Mesenchymal stem cell (in vitro differentiated cells and primary cell): ENCODE results near the gene KCTD6.
A peak's percentile ranks its signal among the peaks of the same experiment; 100 is the strongest.

Source experiments
- DNase-seq: peaks from one replicate; pipeline ENCODE4 v3.0.0-alpha.2; 2013
- H2AFZ ChIP-seq: one replicate; pipeline ENCODE4 v1.6.1; 2013; ENCODE audit warnings: low read depth, mild to moderate bottlenecking, control low read depth, inconsistent platforms, low read length, moderate library complexity
- H2AK5ac ChIP-seq: 2 replicates; pipeline ENCODE4 v1.6.1; 2013; ENCODE audit warnings: low read length, moderate library complexity, mild to moderate bottlenecking, inconsistent platforms; ENCODE audit not compliant: severe bottlenecking
- H2BK120ac ChIP-seq: one replicate; pipeline ENCODE4 v1.6.1; 2013; ENCODE audit warnings: low read depth, mild to moderate bottlenecking, inconsistent platforms, low read length, moderate library complexity
- H2BK12ac ChIP-seq, 2 experiments: one replicate each; pipeline ENCODE4 v1.6.1; 2013; ENCODE audit warnings: inconsistent platforms in 2 of 2, low read length in 2 of 2, mild to moderate bottlenecking in 2 of 2, moderate library complexity in 2 of 2, control low read depth in 1 of 2
- H2BK15ac ChIP-seq: one replicate; pipeline ENCODE4 v1.6.1; 2013; ENCODE audit warnings: mild to moderate bottlenecking, low read depth, inconsistent platforms; ENCODE audit not compliant: poor library complexity, severe bottlenecking
- H2BK5ac ChIP-seq: 2 replicates; pipeline ENCODE4 v1.6.1; 2013; ENCODE audit warnings: low read depth, mild to moderate bottlenecking, low read length, control low read depth, inconsistent platforms; ENCODE audit not compliant: poor library complexity, severe bottlenecking
- H3K14ac ChIP-seq, 2 experiments: one replicate each; pipeline ENCODE4 v1.6.1; 2013; ENCODE audit warnings: inconsistent platforms in 2 of 2, low read length in 2 of 2, control low read depth in 1 of 2, mild to moderate bottlenecking in 1 of 2, moderate library complexity in 1 of 2
- H3K18ac ChIP-seq, 2 experiments: one replicate each; pipeline ENCODE4 v1.6.1; 2013; ENCODE audit warnings: inconsistent platforms in 2 of 2, low read length in 2 of 2, control low read depth in 1 of 2, low read depth in 1 of 2, mild to moderate bottlenecking in 1 of 2
- H3K23ac ChIP-seq, 2 experiments: one replicate each; pipeline ENCODE4 v1.6.1; 2013; ENCODE audit warnings: inconsistent platforms in 2 of 2, low read length in 2 of 2, mild to moderate bottlenecking in 2 of 2, moderate library complexity in 2 of 2, control low read depth in 1 of 2
- H3K27ac ChIP-seq: 2 replicates; pipeline ENCODE4 v1.5.1; 2013; ENCODE audit warnings: mild to moderate bottlenecking, moderate library complexity, low read length, control low read depth, inconsistent platforms; ENCODE audit not compliant: poor library complexity, severe bottlenecking
- H3K27me3 ChIP-seq, 2 experiments: 2 replicates each; pipeline versions ENCODE4 v1.6.1 to v1.7.0; 2013; ENCODE audit warnings: low read length in 2 of 2, mild to moderate bottlenecking in 2 of 2, moderate library complexity in 2 of 2, control low read depth in 1 of 2, inconsistent platforms in 1 of 2; ENCODE audit not compliant: control insufficient read depth in 1 of 2, insufficient read depth in 1 of 2
- H3K36me3 ChIP-seq, 2 experiments: 2 replicates each; pipeline versions ENCODE4 v1.6.1 to v1.7.0; 2013; ENCODE audit warnings: low read length in 2 of 2, control low read depth in 1 of 2, inconsistent platforms in 1 of 2, low read depth in 1 of 2, mild to moderate bottlenecking in 1 of 2; ENCODE audit not compliant: insufficient read depth in 2 of 2, control insufficient read depth in 1 of 2
- H3K4ac ChIP-seq, 2 experiments: one replicate each; pipeline ENCODE4 v1.6.1; 2013; ENCODE audit warnings: inconsistent platforms in 2 of 2, low read length in 2 of 2, mild to moderate bottlenecking in 2 of 2, moderate library complexity in 2 of 2, control low read depth in 1 of 2, low read depth in 1 of 2
- H3K4me1 ChIP-seq: 2 replicates; pipeline ENCODE4 v1.6.1; 2013; ENCODE audit warnings: low read depth, low read length, control low read depth; ENCODE audit not compliant: control insufficient read depth, insufficient read depth
- H3K4me2 ChIP-seq: 2 replicates; pipeline ENCODE4 v1.6.1; 2013; ENCODE audit warnings: low read length, mild to moderate bottlenecking, inconsistent platforms; ENCODE audit not compliant: poor library complexity, severe bottlenecking
- H3K4me3 ChIP-seq, 2 experiments: 2 replicates each; pipeline versions ENCODE4 v1.5.1 to v1.7.0; 2013; ENCODE audit warnings: low read length in 2 of 2, mild to moderate bottlenecking in 2 of 2, control low read depth in 1 of 2, low read depth in 1 of 2; ENCODE audit not compliant: insufficient read depth in 1 of 2
- H3K79me1 ChIP-seq: replicated peaks from 2 replicates; pipeline ENCODE4 v1.6.1; 2013; ENCODE audit warnings: mild to moderate bottlenecking, control low read depth, low read length, inconsistent platforms; ENCODE audit not compliant: poor library complexity, severe bottlenecking
- H3K9ac ChIP-seq: 2 replicates; pipeline ENCODE4 v1.7.0; 2013; ENCODE audit warnings: mild to moderate bottlenecking, low read length, moderate library complexity
- H3K9me3 ChIP-seq: 2 replicates; pipeline ENCODE4 v1.7.0; 2013; ENCODE audit warnings: mild to moderate bottlenecking, low read length; ENCODE audit not compliant: control insufficient read depth
- H4K8ac ChIP-seq: one replicate; pipeline ENCODE4 v1.6.1; 2013; ENCODE audit warnings: inconsistent platforms, mild to moderate bottlenecking, low read length, moderate library complexity
- H4K91ac ChIP-seq: one replicate; pipeline ENCODE4 v1.6.1; 2013; ENCODE audit warnings: mild to moderate bottlenecking, low read length, inconsistent platforms
- WGBS: methylation state at CpG from one replicate; pipeline ENCODE4 v1.1.7; 2013; ENCODE audit warnings: mixed read lengths; 5-methylcytosine and 5-hydroxymethylcytosine counted together

KCTD6 gene

DNA sequence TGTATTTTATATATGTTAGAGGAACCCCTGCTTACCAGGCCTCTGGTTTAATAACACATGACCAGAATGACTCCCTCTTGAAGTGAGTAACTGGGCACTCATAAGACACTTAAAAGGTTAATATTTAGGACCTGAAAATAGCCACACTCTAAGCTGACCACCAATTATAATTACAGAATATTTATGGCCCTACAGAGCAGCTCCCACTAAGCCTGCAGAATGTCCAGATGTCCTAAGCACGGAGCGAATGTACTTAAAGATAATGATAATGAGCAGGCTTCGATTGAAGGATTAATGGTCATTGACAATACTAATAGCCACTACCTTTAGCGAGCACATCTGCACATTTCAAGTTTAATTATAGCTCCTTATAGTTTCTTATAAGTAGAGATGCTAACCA lies 22.8 kb upstream of the KCTD6 start:
- no peak overlapping the region for H2BK5ac ChIP-seq
- no peak overlapping the region for H4K8ac ChIP-seq
- H3K4ac ChIP-seq: no peak overlapping the region
- H3K36me3 ChIP-seq: no peaks in the 10 kb centered on the region
- H2BK12ac ChIP-seq: no peak overlapping the region
- no peak overlapping the region for H2AFZ ChIP-seq
- no peaks in the 10 kb centered on the region for H3K79me1 ChIP-seq
- no peak overlapping the region for H4K91ac ChIP-seq
- no peak overlapping the region for H3K18ac ChIP-seq
- H3K9ac ChIP-seq: no peak overlapping the region
- H3K27ac ChIP-seq: no peak overlapping the region
- no peak overlapping the region for H3K4me3 ChIP-seq
- no peaks in the 10 kb centered on the region for H3K9me3 ChIP-seq
- H3K4me2 ChIP-seq: no peak overlapping the region
- no peak overlapping the region for H2BK120ac ChIP-seq
- H3K14ac ChIP-seq: no peak overlapping the region
- WGBS: no CpG with 5 or more reads among the region's 4 CpGs
- H3K4me1 ChIP-seq: peaks cover 17% of the 10 kb centered on the region
- H2BK15ac ChIP-seq: no peak overlapping the region
- H2AK5ac ChIP-seq: no peak overlapping the region
- peak; percentile 60 for DNase-seq
- no peaks in the 10 kb centered on the region for H3K27me3 ChIP-seq
- no peak overlapping the region for H3K23ac ChIP-seq

DNA sequence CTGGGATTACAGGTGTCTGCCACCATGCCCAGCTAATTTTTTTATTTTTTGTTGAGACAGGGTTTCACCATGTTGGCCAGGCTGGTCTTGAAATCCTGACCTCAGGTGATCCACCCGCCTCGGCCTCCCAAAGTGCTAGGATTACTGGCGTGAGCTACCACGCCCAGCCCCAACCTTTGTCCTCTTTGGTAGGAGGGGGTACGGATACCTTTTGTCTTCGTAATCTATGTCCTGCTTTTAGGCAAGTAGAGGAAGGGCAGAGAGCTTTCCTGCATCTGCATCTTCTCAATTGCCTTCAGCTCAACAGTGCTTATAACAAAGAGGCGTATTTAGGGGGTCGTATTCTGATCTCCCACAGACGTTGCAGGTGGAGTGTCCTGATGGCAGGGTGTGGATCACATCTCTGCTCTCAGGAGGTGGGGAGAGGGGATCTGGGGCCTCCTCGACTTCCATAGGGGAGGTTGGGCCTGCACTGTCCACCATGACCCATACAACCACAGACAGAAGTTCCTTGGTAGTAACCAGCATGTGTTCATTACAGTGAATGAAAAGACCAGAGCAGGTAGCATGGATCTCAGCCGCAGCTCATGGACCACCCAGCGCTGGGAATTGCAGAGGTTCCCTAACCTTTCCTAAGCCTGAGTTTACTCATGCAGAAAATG lies 21.4 kb upstream of the KCTD6 start:
- H2AK5ac ChIP-seq: peak overlapping the region; percentile 57
- H3K14ac ChIP-seq: peak overlapping the region in 1 of 2 experiments; percentile 2
- peak overlapping the region in 1 of 2 experiments; percentile 18 for H3K18ac ChIP-seq
- peaks cover 17% of the 10 kb centered on the region for H3K4me1 ChIP-seq
- no peak overlapping the region for H3K4ac ChIP-seq
- H3K4me2 ChIP-seq: no peak overlapping the region
- H3K27me3 ChIP-seq: peaks cover 0 to 10% of the 10 kb centered on the region in 2 experiments
- H2BK5ac ChIP-seq: no peak overlapping the region
- H4K91ac ChIP-seq: no peak overlapping the region
- H3K36me3 ChIP-seq: no peaks in the 10 kb centered on the region
- no peaks in the 10 kb centered on the region for H3K79me1 ChIP-seq
- H3K9ac ChIP-seq: no peak overlapping the region
- no peak overlapping the region for H2BK12ac ChIP-seq
- no peak overlapping the region for H2BK120ac ChIP-seq
- H2BK15ac ChIP-seq: no peak overlapping the region
- H3K9me3 ChIP-seq: no peaks in the 10 kb centered on the region
- WGBS: 98% methylated on average over 8 of the region's 12 CpGs
- no peak for DNase-seq
- no peak overlapping the region for H3K23ac ChIP-seq
- H3K4me3 ChIP-seq: no peak overlapping the region
- H2AFZ ChIP-seq: no peak overlapping the region
- peak overlapping the region; percentile 46 for H3K27ac ChIP-seq
- no peak overlapping the region for H4K8ac ChIP-seq

- DNase-seq: peak; percentile 75
- H3K27ac ChIP-seq: peak overlapping the region; percentile 46
- no peak overlapping the region for H2AFZ ChIP-seq
- H4K91ac ChIP-seq: no peak overlapping the region
- no peaks in the 10 kb centered on the region for H3K79me1 ChIP-seq
- H3K18ac ChIP-seq: no peak overlapping the region
- no peaks in the 10 kb centered on the region for H3K36me3 ChIP-seq
- H2BK12ac ChIP-seq: no peak overlapping the region
- H3K4ac ChIP-seq: no peak overlapping the region
- H2AK5ac ChIP-seq: no peak overlapping the region
- WGBS: 66% methylated on average over 9 of the region's 10 CpGs
- no peaks in the 10 kb centered on the region for H3K9me3 ChIP-seq
- H2BK15ac ChIP-seq: no peak overlapping the region
- no peak overlapping the region for H4K8ac ChIP-seq
- H3K4me3 ChIP-seq: no peak overlapping the region
- H2BK5ac ChIP-seq: no peak overlapping the region
- peaks cover 0 to 10% of the 10 kb centered on the region in 2 experiments for H3K27me3 ChIP-seq
- no peak overlapping the region for H2BK120ac ChIP-seq
- no peak overlapping the region for H3K14ac ChIP-seq
- peaks cover 17% of the 10 kb centered on the region for H3K4me1 ChIP-seq
- H3K23ac ChIP-seq: no peak overlapping the region
- peak overlapping the region; percentile 19 for H3K4me2 ChIP-seq
- no peak overlapping the region for H3K9ac ChIP-seq
Measured at GRCh38 chr3:58471025-58471887, 20.6 kb upstream of the KCTD6 start.

DNA sequence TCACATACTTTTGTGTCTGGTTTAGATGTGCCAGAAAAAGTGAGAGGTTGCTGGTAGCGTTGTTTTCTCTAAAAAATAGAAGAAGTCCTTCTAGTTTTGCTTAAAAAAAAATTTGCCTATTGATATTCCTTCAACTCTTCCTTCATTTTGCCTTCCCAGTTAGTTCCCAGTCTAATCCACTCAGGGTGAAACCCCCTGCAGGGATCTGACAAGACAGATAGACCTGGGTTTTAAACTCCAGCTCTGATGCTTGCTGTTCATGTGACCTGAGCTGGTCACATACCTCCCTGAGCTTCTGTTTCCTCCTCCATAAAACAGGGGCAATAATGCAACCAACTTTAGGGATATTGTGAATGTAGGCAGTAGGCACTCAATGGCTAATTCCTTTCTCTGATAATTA lies 18.6 kb upstream of the KCTD6 start:
- WGBS: no CpG with 5 or more reads among the region's 1 CpG
- no peak overlapping the region for H2BK15ac ChIP-seq
- DNase-seq: no peak

More for the DNA sequence above, 18.6 kb upstream of the KCTD6 start:
- Histone ChIP-seq H2BK120ac (no peak overlapping the region), H3K4me2 (peak overlapping the region; percentile 6), H4K91ac (no peak overlapping the region), H3K18ac (no peak overlapping the region), H2BK12ac (no peak overlapping the region), H3K4me1 (peaks cover 17% of the 10 kb centered on the region), H2BK5ac (no peak overlapping the region), H3K36me3 (no peaks in the 10 kb centered on the region), H3K9me3 (no peaks in the 10 kb centered on the region), H3K9ac (no peak overlapping the region), H4K8ac (no peak overlapping the region), H2AK5ac (peak overlapping the region; percentile 83), H3K79me1 (no peaks in the 10 kb centered on the region), H3K4ac (no peak overlapping the region), H3K14ac (no peak overlapping the region), H3K23ac (no peak overlapping the region), H3K27me3 (peaks cover 0 to 10% of the 10 kb centered on the region in 2 experiments), H2AFZ (no peak overlapping the region), H3K4me3 (no peak overlapping the region), H3K27ac (no peak overlapping the region)
